Epithelial cell of prostate (primary cell): ENCODE data around the gene TMED9.
A peak's percentile ranks its signal among the peaks of the same experiment; 100 is the strongest.
"Not testable (repeated sequence)": the region's sequence is repeated elsewhere in the genome, so short reads cannot be mapped to it uniquely, and the experiment has no call there.

Experiments used
- DNase-seq: peaks from one replicate; pipeline ENCODE4 v3.0.0-alpha.2; 2011; ENCODE audit warnings: low read depth, low spot score
- H3K27ac ChIP-seq: fragments of 450-650 bp; 2 replicates; pipeline ENCODE4 v1.5.1; 2017; ENCODE audit warnings: mild to moderate bottlenecking

TMED9 gene

DNA sequence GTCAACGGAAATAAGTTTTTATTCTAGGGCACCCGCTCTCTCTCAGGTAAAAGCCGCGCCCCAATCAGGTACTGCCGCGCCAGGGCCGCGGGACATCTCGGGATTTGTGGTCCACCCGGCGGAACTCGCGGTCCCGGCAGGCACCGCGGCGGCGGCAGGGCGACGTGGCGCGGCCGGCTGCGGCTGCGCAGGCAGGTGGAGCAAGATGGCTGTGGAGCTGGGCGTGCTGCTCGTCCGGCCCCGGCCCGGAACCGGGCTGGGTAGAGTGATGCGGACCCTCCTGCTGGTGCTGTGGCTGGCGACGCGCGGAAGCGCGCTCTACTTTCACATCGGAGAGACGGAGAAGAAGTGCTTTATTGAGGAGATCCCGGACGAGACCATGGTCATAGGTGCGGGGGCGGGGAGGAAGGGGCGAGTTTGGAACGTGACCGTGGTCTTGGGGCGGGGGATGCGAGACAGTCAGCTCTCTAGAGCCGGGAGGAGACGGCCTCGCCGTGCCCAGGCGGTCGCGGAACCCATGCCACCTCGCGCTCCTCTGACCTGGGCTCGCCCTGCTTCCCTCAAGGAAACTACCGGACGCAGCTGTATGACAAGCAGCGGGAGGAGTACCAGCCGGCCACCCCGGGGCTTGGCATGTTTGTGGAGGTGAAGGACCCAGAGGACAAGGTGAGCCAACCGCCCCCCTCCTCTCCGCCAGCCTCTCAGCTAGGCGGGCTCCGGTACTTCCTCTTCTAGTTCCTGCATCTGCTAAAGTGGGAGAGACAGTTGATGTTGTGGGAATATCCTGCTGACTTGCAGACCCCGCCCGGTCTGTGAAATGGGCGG lies at the start of gene TMED9:
TMED9 (plus strand) TSS at position 194 of the 825 bp plus-strand sequence; CDS start at position 206, 12 bp downstream.
- DNase-seq, result peak; percentile 54
- peak within 1 kb of the TSS; percentile 57 for H3K27ac ChIP-seq

DNA sequence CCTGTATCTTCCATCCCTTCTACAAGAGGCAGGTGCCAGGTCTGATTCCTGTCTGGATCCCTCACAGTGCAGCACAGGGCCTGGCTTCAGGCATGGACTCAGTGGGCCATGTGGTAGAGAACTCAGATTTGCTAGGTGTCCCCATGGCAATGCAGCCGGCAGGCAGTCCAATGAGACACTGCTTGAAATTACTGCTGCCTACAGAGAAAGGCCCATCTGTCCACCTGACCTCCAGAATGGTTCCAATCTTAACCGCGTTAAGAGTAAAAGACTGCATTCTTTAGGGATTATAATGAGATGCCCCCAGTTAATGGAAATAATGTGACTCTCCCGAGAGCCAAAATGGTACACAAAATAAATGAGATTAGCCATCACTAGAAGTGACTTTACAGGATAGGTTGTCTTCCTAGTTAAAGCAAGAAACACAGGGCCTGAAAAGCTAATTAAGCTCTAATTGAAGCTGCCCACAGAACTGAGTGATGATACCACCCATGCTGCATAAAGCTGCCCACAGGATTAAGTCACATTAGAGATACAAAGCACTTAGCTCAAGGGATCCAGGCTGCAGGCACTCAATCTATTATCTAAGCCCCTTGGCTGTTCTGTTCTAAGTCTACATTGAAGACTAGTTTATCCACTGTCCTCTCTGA lies 49.1 kb upstream of the TMED9 start:
- no peak overlapping the region for H3K27ac ChIP-seq
- no peak for DNase-seq

DNA sequence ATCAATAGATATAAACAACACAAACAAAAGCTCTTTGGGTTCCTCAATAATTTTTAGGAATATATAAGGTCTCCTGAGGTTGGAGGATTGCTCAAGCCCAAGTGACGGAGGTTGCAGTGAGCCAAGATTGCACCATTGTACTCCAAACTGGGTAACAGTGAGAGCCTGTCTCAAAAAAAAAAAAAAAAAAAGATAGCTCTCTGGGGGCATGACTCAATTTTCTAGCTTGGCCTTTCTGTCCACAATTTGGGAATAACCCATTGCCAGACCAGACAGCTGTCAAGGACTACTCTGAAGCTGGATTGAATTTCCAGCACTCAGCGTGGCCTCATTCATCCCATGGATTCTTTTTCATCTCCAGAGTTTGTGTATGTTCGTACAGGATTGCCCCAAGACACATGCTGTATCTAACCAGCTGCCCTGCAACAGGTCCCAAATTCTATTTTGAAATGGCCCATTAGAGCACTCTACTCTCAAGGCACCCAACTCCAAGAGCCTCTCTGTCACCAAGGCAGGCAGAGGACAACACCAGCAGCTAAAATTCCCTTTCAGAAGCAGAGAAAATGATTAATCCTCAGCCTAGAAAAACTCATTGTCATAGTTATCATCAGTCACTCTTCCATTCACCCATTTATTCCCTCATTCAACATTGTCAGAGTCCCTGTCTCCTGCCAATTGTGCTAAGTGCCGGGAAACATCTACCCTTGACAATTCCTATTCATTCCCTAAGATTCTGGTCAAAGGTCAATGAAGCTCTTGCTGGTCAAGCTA lies 46.3 kb upstream of the TMED9 start:
- H3K27ac ChIP-seq, result peak overlapping the region; percentile 94
- no peak for DNase-seq

GRCh38 chr5:177546258-177546741 lies 45.7 kb upstream of the TMED9 start:
- DNase-seq, result peak; percentile 93
- peak overlapping the region; percentile 94 for H3K27ac ChIP-seq

GRCh38 chr5:177547736-177548135 lies 44.3 kb upstream of the TMED9 start:
- DNase-seq, result no peak
- peak overlapping the region; percentile 94 for H3K27ac ChIP-seq

- no peak for DNase-seq
- H3K27ac ChIP-seq, result peak overlapping the region; percentile 94
These were observed 43.5 kb upstream of the TMED9 start for GRCh38 chr5:177548495-177548894.

- H3K27ac ChIP-seq, result no peak overlapping the region
- no peak for DNase-seq
These were observed 41.9 kb upstream of the TMED9 start for GRCh38 chr5:177550122-177550521.

DNA sequence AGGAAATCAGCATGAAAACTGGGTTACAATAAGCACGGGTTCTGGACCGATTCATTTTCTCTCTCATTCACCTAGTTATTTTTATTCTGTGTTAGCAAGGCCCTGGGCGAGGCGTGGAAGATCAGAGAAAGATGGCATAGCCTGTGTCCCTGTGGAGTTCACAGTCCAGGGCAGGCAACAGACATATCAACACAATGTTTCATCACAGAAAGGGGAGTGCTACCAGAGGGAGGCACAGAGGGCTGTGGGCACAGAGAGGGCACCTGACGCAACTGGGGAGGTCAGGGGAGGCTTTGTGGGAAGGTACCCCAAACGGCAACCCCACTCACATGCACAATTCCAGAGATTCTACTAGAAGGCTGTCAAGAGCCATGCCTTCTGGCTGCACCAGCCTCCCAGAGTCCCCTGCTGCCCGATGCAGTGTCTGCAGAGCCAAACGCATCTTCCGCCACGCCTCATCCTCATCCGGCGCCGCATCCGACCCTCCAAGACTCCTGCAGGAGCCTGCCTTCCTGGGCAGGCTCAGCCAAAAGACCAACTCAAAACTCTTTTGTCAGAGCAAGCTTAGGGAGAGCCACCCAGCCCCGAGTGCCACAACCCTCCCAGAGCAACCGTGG lies 39.1 kb upstream of the TMED9 start:
- peak overlapping the region; percentile 75 for H3K27ac ChIP-seq
- no peak for DNase-seq

DNA sequence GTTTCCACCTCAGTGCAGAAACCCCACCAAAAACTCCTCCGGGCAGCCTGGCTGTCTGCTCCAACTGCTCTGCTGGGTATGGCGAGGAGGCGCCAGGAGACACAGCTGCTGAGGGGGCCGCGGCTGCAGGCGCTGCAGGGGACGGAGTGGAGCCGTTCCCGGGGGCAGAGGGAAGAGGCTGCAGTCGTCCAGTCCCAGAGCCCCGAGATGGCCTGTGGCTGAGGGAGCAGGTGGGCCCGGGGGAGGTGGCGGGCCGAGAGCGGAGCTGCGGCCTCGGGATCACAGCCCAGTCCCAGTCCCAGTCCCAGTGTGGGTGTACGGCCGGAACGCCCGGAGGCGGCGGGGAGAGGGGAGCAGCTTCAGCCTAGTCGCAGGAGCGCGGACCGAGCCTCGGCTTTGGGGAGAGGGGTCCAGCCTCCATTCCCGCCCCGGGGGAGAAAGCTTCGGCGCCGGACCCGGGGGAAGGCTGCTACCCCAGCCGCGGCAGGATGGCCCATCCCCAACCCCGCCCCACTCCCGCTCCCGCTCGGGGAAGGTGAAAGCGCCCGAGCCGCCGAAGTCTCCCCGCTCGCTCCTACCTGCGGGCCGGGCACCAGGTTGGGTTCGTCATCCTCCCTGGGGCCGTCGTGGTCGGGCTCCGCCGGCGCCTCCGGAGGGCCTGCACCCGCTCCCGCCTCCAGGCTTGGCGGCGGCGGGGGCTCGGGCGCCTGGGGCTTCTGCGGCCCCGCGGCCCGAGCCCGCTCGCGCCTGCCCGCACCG lies 38.2 kb upstream of the TMED9 start:
- H3K27ac ChIP-seq, result peak overlapping the region; percentile 75
- no peak for DNase-seq

GRCh38 chr5:177554474-177555111 lies 37.4 kb upstream of the TMED9 start, which contains the start of gene FAM193B:
TSS of gene FAM193B (minus strand) at chr5:177554563. CDS start at chr5:177554458, 105 bp downstream.
- peak within 1 kb of the TSS; percentile 75 for H3K27ac ChIP-seq
- DNase-seq, result no peak

DNA sequence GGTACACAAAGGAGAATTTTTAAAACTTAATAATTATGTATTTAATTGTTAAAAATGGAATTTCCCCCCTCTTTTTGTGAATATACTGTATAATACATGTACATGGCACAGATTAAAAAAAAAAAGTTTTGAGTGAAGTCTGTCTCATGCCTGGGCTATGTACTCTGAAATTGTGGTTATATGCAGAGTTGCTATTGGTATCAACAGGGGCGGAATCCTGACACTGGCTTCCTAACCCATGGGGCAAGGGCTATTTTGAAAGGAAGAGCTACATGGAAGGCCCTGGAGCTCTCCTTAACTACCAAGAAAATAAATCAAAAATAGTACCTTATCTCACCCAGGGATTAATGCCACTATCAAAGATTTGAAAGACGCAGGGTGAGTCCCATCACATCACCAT lies 36.8 kb upstream of the TMED9 start:
- H3K27ac ChIP-seq, result no peak overlapping the region
- no peak for DNase-seq

- H3K27ac ChIP-seq, result no peak overlapping the region
- DNase-seq, result no peak
These were observed 36.3 kb upstream of the TMED9 start for GRCh38 chr5:177555665-177556064.

GRCh38 chr5:177557041-177557647 lies 34.9 kb upstream of the TMED9 start:
- H3K27ac ChIP-seq, result peak overlapping the region; percentile 43
- DNase-seq, result no peak

DNA sequence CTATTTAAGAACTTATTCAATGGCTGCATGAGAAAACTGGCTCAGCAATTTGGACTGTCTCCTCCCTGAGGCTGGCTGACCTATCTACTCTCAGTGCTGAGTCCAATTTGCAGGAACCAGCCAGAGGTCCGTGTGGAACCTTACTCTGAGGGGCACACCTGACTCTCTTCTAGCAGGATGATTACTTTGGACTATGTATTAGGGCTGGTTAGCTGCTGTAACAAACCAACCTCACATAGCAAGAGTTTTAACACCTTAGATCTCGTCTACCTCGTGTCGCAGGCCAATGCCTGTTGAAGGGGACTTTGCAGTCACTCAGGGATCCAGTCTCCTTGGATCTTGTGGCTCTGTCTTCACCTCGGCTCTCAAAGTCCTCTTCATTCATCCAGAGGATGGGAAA lies 34.2 kb upstream of the TMED9 start:
- DNase-seq, result no peak
- peak overlapping the region; percentile 43 for H3K27ac ChIP-seq

DNA sequence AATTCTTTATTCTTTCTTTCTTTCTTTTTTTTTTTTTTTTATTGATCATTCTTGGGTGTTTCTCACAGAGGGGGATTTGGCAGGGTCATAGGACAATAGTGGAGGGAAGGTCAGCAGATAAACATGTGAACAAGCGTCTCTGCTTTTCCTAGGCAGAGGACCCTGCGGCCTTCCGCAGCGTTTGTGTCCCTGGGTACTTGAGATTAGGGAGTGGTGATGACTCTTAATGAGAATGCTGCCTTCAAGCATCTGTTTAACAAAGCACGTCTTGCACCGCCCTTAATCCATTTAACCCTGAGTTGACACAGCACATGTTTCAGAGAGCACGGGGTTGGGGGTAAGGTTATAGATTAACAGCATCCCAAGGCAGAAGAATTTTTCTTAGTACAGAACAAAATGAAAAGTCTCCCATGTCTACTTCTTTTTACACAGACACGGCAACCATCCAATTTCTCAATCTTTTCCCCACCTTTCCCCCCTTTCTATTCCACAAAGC lies 32.5 kb upstream of the TMED9 start:
- H3K27ac ChIP-seq, result peak overlapping the region; percentile 64
- DNase-seq, result not testable (repeated sequence)

DNA sequence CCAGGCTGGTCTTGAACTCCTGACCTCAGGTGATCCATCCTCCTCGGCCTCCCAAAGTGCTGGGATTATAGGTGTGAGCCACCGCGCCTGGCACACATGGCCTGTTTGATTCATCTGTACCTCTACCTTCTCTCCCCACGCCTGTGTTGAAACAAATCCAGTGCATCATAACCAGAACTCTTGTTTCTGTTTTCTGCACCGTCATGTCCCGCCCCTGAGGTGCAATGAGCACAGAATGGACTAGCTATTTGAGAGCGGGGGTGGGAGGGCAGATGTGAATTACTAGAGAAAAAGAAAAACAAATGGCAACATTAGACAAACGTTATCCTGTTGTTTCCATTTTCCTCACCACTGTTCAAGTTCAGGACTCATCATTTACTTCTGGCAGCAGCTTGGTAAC lies 27.0 kb upstream of the TMED9 start:
- H3K27ac ChIP-seq, result no peak overlapping the region
- no peak for DNase-seq

DNA sequence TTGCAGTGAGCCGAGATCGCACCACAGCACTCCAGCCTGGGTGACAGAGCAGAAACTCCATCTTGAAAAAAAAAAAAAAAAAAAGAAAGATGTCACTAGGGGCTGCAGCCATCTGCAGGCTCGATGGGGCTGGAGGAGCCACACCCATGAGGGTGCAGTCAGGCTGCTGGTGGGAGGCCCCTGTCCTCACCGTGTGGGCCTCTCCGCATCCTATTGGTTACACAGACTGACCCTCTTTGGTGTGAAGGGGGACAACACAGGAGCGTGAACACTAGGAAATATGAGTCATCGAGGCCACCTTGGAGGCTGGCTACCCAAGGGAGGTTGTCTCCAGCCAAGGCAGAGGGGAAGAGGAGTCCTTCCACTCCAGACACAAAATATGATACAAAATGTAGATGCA lies 23.7 kb upstream of the TMED9 start:
- DNase-seq, result no peak
- peak overlapping the region; percentile 24 for H3K27ac ChIP-seq

DNA sequence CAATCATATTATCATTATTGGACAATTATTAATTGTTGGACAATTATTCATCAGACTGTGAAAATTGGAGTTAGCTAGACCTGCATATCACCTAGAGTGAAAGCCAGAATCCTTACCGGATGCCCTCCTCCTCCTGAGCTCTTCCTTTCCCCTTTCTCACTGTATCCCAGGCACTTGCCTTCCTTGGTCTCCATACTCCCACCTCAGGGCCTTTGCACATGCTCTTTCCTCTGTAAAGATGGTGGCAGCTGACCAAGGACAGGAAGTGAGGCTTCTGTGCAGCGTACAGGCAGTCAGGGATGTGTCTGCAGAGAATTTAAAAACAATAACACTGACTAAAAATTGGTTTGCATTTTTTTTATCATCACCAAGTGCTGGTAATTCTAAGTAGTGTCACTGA lies 22.1 kb upstream of the TMED9 start:
- H3K27ac ChIP-seq, result no peak overlapping the region
- DNase-seq, result no peak
